Breast epithelium (tissue), 4 donors: Measurements from ENCODE around the gene SCN5A. TPM values are rescaled to one million over a fixed set of nuclear protein-coding genes. Genes with fewer than 3 reads are reported as not detected.

ENCODE experiments used
- DNase-seq, 2 donors: peaks; one replicate each; pipeline ENCODE4 v3.0.0-alpha.2; 2019; ENCODE audit warnings: low spot score in 2 of 2
- H3K27ac ChIP-seq, 2 donors: fragments of 200-600 bp; sonication (generic) in 1 of 2; one replicate each; pipeline ENCODE4 v1.5.1; 2016 to 2019; ENCODE audit warnings: mild to moderate bottlenecking in 1 of 2
- H3K27me3 ChIP-seq, 2 donors: fragments of 200-600 bp; sonication (generic) in 1 of 2; one replicate each; pipeline versions ENCODE4 v1.5.1 to v1.6.0; 2017 to 2019; ENCODE audit warnings: control low read depth in 1 of 2, mild to moderate bottlenecking in 1 of 2
- H3K36me3 ChIP-seq: fragments of 200-600 bp; one replicate; pipeline ENCODE4 v1.5.1; 2019
- H3K4me1 ChIP-seq, 2 donors: fragments of 200-600 bp; sonication (generic); one replicate each; pipeline ENCODE4 v1.5.1; 2016 to 2019; ENCODE audit warnings: control low read depth in 1 of 2
- H3K4me3 ChIP-seq, 3 donors: fragments of 200-600 bp; sonication (generic); 1 replicate in 2 of 3; 2 replicates in 1 of 3; pipeline ENCODE4 v1.5.1; 2016 to 2019; ENCODE audit warnings: mild to moderate bottlenecking in 3 of 3, moderate library complexity in 2 of 3
- H3K9me3 ChIP-seq, 2 donors: fragments of 200-600 bp; sonication (generic) in 1 of 2; one replicate each; pipeline ENCODE4 v1.5.1; 2016 to 2019; ENCODE audit warnings: control low read depth in 1 of 2
- POLR2A ChIP-seq: fragments of 450-650 bp; IDR thresholded peaks from one replicate; pipeline ENCODE4 v1.6.1; 2016; ENCODE audit warnings: antibody characterized with exemption, mild to moderate bottlenecking, moderate library complexity
- POLR2AphosphoS5 ChIP-seq, 3 donors: sonication (generic); formaldehyde crosslinking; IDR thresholded peaks; one replicate each; pipeline ENCODE4 v1.6.1; 2017; ENCODE audit warnings: antibody characterized with exemption in 3 of 3
- intact Hi-C: fragments of 100-400 bp; cut with DNase I; formaldehyde crosslinking; loops from one replicate; pipeline ENCODE4 v1.15.1; 2023; ENCODE audit warnings: low total_unique reads
- total RNA-seq, 3 donors: library from RNA; depleted of rRNA; stranded (reverse); fragments of >200 nt; gene quantifications; one replicate each; pipeline ENCODE4 v1.1.0, GENCODE V29; 2016
- TF ChIP-seq, protein P1 (sequence below), 3 donors: fragments of 450-650 bp; IDR thresholded peaks; one replicate each; pipeline ENCODE4 v1.5.1; 2016 to 2017; ENCODE audit warnings: antibody characterized with exemption in 3 of 3, mild to moderate bottlenecking in 3 of 3, moderate library complexity in 3 of 3

Gene SCN5A
- total RNA-seq, 3 donors from 2014 or later = under 0.01 to 0.33 (median 0.29) TPM

GRCh38 chr3:38563886-38564270 is 85.6 kb downstream of the SCN5A start:
- intact Hi-C loops = no loop called here

DNA sequence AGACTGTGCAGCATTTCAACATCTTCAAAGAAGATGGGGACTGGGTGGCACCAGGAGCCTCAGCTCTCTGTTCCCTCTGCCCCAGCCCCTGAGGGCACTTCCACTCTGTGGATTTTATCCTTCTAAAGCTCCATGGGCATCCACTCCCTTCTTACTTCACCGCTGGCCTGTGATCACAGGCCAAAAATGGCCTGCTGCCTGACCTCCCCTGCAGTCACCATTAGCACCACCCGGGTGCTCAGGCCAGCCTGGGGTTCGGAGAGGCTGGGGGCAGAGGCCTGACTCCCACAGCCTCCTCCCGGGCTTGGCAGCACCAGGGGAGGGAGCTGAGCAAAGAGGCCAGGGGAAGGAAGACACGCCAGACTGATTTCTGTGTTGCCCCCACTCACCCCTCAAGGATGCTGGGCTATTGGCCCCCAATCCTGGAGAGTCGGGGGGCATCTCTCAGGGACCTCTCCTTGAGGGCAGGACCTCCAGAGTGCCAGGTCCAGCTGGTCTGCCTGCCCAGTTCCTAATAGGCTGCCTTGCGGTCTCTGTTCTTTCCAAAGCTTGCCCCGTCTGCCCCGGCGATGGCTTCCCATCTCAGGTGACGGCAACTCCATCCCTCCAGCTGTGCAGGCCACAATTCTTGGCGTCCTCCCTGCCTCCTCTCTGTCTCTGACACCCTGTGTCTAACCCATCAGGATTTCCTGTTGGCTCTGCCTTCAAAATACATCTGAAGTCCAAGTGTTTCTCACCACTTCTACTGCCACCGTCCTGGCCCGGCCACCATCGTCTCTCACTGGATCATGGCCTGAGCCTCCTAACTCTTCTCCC is 86.2 kb downstream of the SCN5A start:
- Histone ChIP-seq H3K9me3 (peaks cover 0 to 4% of the 10 kb centered on the region in 2 donors), H3K4me1 (no peaks in the 10 kb centered on the region), H3K36me3 (no peaks in the 10 kb centered on the region), H3K27me3 (no peaks in the 10 kb centered on the region), H3K4me3 (no peak overlapping the region), H3K27ac (no peak overlapping the region)
- intact Hi-C loops = no loop called here
- TF ChIP-seq POLR2A = no peak
- no peak for TF ChIP-seq POLR2AphosphoS5 (IDR thresholded peaks at IDR 0.05)
- TF ChIP-seq, protein P1, sequence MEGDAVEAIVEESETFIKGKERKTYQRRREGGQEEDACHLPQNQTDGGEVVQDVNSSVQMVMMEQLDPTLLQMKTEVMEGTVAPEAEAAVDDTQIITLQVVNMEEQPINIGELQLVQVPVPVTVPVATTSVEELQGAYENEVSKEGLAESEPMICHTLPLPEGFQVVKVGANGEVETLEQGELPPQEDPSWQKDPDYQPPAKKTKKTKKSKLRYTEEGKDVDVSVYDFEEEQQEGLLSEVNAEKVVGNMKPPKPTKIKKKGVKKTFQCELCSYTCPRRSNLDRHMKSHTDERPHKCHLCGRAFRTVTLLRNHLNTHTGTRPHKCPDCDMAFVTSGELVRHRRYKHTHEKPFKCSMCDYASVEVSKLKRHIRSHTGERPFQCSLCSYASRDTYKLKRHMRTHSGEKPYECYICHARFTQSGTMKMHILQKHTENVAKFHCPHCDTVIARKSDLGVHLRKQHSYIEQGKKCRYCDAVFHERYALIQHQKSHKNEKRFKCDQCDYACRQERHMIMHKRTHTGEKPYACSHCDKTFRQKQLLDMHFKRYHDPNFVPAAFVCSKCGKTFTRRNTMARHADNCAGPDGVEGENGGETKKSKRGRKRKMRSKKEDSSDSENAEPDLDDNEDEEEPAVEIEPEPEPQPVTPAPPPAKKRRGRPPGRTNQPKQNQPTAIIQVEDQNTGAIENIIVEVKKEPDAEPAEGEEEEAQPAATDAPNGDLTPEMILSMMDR (IDR thresholded peaks at IDR 0.05) = no peak
- DNase-seq = no peak

More at GRCh38 chr3:38563886-38564270, 85.6 kb downstream of the SCN5A start:
- H3K27ac ChIP-seq = no peak overlapping the region
- no peaks in the 10 kb centered on the region for H3K4me1 ChIP-seq
- H3K4me3 ChIP-seq = no peak overlapping the region
- TF ChIP-seq POLR2AphosphoS5 (IDR thresholded peaks at IDR 0.05) = no peak
- TF ChIP-seq, protein P1 (IDR thresholded peaks at IDR 0.05) = no peak
- TF ChIP-seq POLR2A = no peak
- DNase-seq = no peak
- H3K36me3 ChIP-seq = no peaks in the 10 kb centered on the region
- peaks cover 0 to 4% of the 10 kb centered on the region in 2 donors for H3K9me3 ChIP-seq
- H3K27me3 ChIP-seq = no peaks in the 10 kb centered on the region

DNA sequence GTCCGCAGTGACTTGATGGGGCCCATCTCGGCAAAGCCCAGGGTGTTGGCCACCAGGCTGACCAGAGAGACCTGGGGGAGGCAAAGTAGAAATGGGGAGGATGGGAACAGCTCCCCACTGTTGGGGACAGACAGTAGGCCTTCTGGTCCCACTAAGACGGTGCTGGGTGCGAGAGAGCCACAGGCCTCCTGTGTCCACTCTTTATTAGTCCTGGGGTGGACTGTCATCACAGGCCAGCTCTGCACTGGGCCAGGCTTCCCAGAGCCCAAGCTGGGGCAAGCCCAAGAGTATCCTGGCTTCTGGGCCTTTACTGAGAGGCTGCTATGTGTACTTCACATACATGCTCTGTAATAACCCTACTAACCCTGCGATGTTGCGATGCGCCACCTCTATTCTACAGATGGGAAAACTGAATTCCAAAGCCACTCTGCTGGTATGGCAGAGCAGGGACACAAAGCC is 87.0 kb downstream of the SCN5A start:
- no peak overlapping the region for H3K27ac ChIP-seq
- no peak for DNase-seq

DNA sequence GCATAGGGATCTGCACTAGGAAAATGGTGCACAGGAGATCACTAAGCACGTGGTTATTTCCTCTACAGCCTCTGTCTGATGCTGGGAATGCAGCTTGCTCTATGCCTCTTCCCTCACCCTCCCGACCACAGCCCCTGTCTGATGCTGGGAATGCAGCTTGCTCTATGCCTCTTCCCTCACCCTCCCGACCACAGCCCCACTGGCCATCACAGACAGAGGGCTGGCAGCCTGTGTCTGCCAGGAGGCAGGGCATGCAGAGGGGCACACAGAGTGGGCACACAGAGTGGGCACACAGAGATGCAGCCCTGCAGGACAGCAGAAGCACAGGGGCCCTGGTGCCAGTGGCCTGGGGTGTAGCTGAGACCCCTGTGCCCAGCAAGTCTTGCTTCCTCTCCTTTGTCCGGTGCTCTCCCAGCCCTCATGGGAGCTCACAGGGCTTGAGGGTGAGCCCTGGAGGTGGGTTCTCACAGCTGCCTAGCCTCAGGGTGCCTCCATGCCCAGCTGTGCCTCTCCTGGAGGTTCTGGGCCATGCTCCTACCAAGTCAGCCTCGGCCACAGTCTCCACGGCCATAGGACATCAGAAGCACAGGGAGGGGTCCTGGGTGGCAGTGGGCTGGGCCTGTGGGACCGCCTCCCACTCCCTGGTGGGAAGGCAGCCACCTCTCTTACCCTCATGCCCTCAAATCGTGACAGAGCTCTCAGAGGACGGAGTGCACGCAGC is 87.6 kb downstream of the SCN5A start:
- no peak overlapping the region for H3K4me3 ChIP-seq
- no peaks in the 10 kb centered on the region for H3K27me3 ChIP-seq
- peaks cover 0 to 4% of the 10 kb centered on the region in 2 donors for H3K9me3 ChIP-seq
- H3K4me1 ChIP-seq = no peaks in the 10 kb centered on the region
- H3K27ac ChIP-seq = no peak overlapping the region
- TF ChIP-seq POLR2A (no peak), POLR2AphosphoS5 (IDR thresholded peaks at IDR 0.05) (no peak)
- TF ChIP-seq, protein P1 (IDR thresholded peaks at IDR 0.05) = no peak
- H3K36me3 ChIP-seq = no peaks in the 10 kb centered on the region
- intact Hi-C loops = no loop called here
- DNase-seq = no peak

More for the DNA sequence above, 87.0 kb downstream of the SCN5A start:
- Histone ChIP-seq H3K36me3 (no peaks in the 10 kb centered on the region), H3K4me1 (no peaks in the 10 kb centered on the region), H3K4me3 (no peak overlapping the region), H3K27me3 (no peaks in the 10 kb centered on the region), H3K9me3 (peaks cover 0 to 4% of the 10 kb centered on the region in 2 donors)
- TF ChIP-seq, protein P1 (IDR thresholded peaks at IDR 0.05) = no peak
- no peak for TF ChIP-seq POLR2AphosphoS5 (IDR thresholded peaks at IDR 0.05)
- TF ChIP-seq POLR2A = no peak
- intact Hi-C loops = no loop called here
